Thymus (tissue), 11 donors: ENCODE results near the gene ZC3H8. TPM values are rescaled to one million over a fixed set of nuclear protein-coding genes. Genes with fewer than 3 reads are reported as not detected.

Experiments
- DNase-seq, 9 donors: peaks; one replicate each; pipeline ENCODE4 v3.0.0-alpha.2; 2013; ENCODE audit warnings: low spot score in 9 of 9, low read depth in 6 of 9, missing footprints in 1 of 9
- H3K27ac ChIP-seq, 2 donors: one replicate each; pipeline ENCODE4 v1.5.1; 2013; ENCODE audit warnings: control low read depth in 1 of 2, low read depth in 1 of 2, low read length in 1 of 2, mild to moderate bottlenecking in 1 of 2, moderate library complexity in 1 of 2
- H3K27me3 ChIP-seq, 2 donors: one replicate each; pipeline ENCODE4 v1.5.1; 2013; ENCODE audit warnings: low read length in 1 of 2; ENCODE audit not compliant: control insufficient read depth in 2 of 2, insufficient read depth in 1 of 2
- H3K36me3 ChIP-seq, 2 donors: one replicate each; pipeline ENCODE4 v1.5.1; 2013; ENCODE audit warnings: low read length in 1 of 2, mild to moderate bottlenecking in 1 of 2, moderate library complexity in 1 of 2; ENCODE audit not compliant: control insufficient read depth in 2 of 2, insufficient read depth in 2 of 2
- H3K4me1 ChIP-seq, 2 donors: one replicate each; pipeline ENCODE4 v1.5.1; 2013; ENCODE audit warnings: low read length in 2 of 2; ENCODE audit not compliant: control insufficient read depth in 2 of 2, insufficient read depth in 2 of 2
- H3K4me3 ChIP-seq, 2 donors: one replicate each; pipeline ENCODE4 v1.5.1; 2013; ENCODE audit warnings: low read length in 2 of 2, control low read depth in 1 of 2, mild to moderate bottlenecking in 1 of 2
- H3K9me3 ChIP-seq, 2 donors: one replicate each; pipeline ENCODE4 v1.5.1; 2013; ENCODE audit warnings: low read length in 1 of 2, mild to moderate bottlenecking in 1 of 2; ENCODE audit not compliant: control insufficient read depth in 2 of 2, insufficient read depth in 1 of 2
- WGBS: extraction: QIAGEN DNeasy Blood & Tissue Kit; methylation state at CpG from one replicate; pipeline ENCODE4 v1.1.7; 2013; 5-methylcytosine and 5-hydroxymethylcytosine counted together
- polyA plus RNA-seq: library from polyadenylated mRNA; stranded (reverse); fragments of 200-250 nt; gene quantifications from one replicate; pipeline ENCODE4 v1.2.3, GENCODE V29; 2013
- total RNA-seq: library from RNA; stranded (reverse); fragments of 120-200 nt; gene quantifications from one replicate; pipeline ENCODE4 v1.2.4, GENCODE V29; 2013
- donor health status: healthy.

Gene ZC3H8
- total and polyA plus RNA-seq, 2 donors: 13.5 to 15.6 TPM

DNA sequence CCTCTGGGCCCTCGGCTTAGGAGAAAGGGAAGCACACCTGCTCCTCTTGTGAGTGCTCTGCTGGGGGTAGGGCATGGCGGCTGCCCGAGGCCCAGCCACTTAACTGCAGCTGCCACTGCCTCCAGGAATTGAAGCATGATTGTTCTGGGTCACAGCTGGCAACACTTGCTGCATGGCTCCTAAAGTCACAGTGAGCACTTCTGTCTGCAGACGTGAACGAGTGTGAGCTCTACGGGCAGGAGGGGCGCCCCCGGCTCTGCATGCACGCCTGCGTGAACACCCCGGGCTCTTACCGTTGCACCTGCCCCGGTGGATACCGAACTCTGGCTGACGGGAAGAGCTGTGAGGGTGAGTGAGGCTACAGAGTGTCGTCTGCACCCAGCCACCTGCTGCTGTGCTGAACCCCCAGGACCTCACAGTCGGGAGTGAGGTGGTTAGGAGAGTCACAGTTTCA, 72.2 kb downstream of the ZC3H8 start:
- Histone ChIP-seq H3K9me3 (peaks cover 0 to 21% of the 10 kb centered on the region in 2 donors), H3K27me3 (peaks cover 0 to 8% of the 10 kb centered on the region in 2 donors), H3K4me3 (peak overlapping the region in 1 of 2 donors; percentile 26), H3K36me3 (peaks cover 0 to 3% of the 10 kb centered on the region in 2 donors), H3K4me1 (peaks cover 32 to 56% of the 10 kb centered on the region in 2 donors), H3K27ac (peak overlapping the region; percentile 5 to 89)
- WGBS: 5% methylated on average over 17 of the region's 17 CpGs
- peak; percentile 65 to 94 (median 83) for DNase-seq

DNA sequence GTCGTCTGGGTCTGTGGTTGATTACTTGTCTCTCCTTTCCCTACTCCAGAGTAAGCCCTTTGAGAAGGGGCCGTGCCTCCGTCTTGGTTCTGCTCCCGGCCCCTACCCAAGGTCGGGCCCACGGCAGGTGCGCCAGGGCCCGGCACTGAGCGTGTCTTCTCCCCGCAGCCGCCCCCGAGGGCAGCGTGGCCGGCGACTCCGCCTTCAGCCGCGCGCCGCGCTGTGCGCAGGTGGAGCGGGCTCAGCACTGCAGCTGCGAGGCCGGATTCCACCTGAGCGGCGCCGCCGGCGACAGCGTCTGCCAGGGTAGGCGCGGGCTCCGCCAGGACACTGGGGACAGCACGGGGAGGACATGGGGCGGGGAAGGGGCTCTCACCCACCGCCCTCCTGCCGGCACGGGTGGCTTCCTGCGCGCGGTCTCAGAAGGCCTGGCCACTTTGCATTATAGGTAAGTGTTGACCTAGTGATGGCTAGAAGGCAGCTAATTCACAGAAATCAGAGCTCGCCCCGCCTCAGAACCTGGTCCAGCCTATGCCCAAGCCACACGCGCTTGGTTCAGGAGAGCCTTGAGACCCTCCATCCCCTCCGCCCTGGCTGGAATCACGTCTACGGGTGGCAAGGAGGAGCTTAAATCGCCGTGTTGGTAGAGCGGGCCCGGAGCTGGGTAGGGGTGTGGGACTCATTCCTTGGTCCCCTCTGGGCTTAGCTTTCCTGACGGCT, 73.1 kb downstream of the ZC3H8 start:
- Histone ChIP-seq H3K36me3 (no peaks in the 10 kb centered on the region), H3K4me1 (peaks cover 23 to 48% of the 10 kb centered on the region in 2 donors), H3K9me3 (peaks cover 0 to 12% of the 10 kb centered on the region in 2 donors), H3K27me3 (peaks cover 0 to 8% of the 10 kb centered on the region in 2 donors), H3K27ac (peak overlapping the region; percentile 5 to 89), H3K4me3 (peak overlapping the region; percentile 11 to 26)
- 30% methylated on average over 54 of the region's 54 CpGs for WGBS
- DNase-seq: peak in 6 of 9 donors; percentile 52 to 78 (median 57)

DNA sequence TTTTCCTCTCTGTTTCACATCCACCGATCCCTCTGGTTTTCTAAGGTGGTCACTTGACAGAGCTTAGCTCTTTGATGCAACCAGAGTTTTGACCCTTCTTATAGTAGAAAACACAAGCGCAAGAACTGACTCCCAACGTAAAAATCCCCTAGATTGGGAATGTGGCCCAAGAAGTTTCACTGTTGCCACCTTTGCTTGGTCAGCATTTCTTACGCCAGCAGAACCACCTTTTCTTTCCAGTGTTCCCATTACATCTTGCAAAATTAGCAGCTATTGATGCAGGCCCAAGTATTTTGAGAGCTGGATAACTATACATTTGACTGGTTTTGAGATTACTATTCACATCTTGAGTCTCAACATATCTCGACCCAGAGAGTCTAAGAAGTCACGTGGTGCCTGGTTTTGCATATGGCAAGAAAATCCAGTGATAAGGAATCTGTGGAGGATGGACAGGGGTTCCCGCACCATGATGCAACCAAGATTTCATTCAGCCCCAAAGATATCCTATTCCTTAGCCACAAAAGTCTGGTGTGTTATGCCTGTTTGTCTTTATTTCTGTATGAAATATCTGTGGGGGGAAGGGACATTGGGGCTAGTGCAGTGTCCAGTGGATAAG, 78.8 kb downstream of the ZC3H8 start:
- Histone ChIP-seq H3K9me3 (no peaks in the 10 kb centered on the region), H3K36me3 (no peaks in the 10 kb centered on the region), H3K27ac (no peak overlapping the region), H3K4me3 (no peak overlapping the region), H3K4me1 (peaks cover 0 to 2% of the 10 kb centered on the region in 2 donors), H3K27me3 (no peaks in the 10 kb centered on the region)
- DNase-seq: no peak
- WGBS: over 99% methylated on average over 7 of the region's 7 CpGs

DNA sequence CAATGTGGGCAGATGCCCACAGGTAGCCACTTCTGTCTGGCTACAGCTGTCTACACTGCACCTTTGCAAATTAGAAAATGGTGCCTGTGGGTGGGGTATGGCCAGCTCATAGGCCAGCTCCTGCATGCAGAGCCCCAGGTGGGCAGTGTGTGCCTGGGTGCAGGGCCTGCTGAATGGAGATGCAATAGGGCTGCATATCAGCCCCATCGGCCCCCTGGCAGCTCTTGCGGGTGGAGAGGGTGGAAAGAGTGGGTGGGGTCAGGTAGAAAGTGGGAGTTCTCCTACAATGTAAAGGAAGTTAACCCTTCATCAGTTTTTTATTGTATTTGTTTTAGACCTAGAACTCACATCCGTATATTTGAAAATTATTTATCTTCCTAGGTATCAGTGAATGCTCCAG, 79.5 kb downstream of the ZC3H8 start:
- DNase-seq: no peak

DNA sequence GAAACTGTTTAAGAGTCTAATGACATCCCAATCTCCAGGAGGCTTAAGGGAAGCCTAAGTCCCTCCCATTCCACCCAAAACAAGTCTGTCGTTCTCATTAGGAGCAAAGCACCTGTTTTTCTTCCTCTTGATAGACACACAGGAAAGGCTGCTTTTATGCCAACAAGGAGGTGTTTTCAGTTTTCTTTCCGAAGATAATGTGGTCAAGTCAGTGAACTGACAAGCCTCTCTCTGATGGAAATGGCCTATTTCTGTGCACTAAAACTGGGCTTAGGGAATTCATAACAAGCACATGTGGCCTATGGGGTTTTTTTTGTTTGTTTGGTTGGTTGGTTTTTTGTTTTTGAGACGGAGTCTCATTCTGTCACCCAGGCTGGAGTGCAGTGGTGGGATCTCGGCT, 80.5 kb downstream of the ZC3H8 start:
- Histone ChIP-seq H3K9me3 (no peaks in the 10 kb centered on the region), H3K4me3 (no peak overlapping the region), H3K4me1 (peaks cover 0 to 2% of the 10 kb centered on the region in 2 donors), H3K36me3 (no peaks in the 10 kb centered on the region), H3K27ac (no peak overlapping the region), H3K27me3 (no peaks in the 10 kb centered on the region)
- DNase-seq: no peak
- WGBS: 76% methylated on average over 4 of the region's 4 CpGs

More for the DNA sequence above, 79.5 kb downstream of the ZC3H8 start:
- peaks cover 0 to 2% of the 10 kb centered on the region in 2 donors for H3K4me1 ChIP-seq
- no peak overlapping the region for H3K4me3 ChIP-seq
- 96% methylated on average over 3 of the region's 3 CpGs for WGBS
- H3K27me3 ChIP-seq: no peaks in the 10 kb centered on the region
- H3K27ac ChIP-seq: no peak overlapping the region
- H3K36me3 ChIP-seq: no peaks in the 10 kb centered on the region
- no peaks in the 10 kb centered on the region for H3K9me3 ChIP-seq

DNA sequence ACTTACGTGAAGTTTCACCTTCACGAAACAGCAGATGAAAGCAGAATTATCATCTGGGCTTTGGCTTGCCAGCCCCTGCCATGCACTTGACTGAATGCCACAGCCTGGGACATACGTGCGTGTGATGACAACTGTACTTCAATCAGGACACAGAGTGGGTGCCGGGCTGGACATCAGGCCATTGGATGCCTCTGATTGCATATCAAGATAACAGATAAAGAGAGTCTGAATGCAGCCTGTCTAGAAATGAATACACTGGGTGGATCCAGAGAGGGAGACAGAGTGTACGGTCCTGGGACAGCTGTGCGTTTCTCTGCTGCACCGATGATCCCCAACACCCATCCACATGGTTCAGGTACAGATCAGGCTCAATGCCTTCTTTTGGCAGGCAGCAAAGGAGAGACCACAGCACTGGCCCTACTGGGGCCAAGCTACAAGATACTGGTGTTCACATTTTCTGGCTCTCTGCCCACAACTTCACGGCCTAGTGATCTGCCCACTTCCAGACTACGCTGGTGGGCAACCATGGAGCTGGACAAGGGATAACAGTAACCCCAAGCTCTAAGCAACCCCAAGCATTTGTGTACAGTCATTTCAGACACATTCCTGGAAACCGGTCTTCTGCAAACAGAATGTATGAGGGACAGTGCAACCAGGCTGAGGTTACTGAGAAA, 81.1 kb downstream of the ZC3H8 start:
- Histone ChIP-seq H3K27me3 (no peaks in the 10 kb centered on the region), H3K27ac (no peak overlapping the region), H3K4me1 (peaks cover 0 to 2% of the 10 kb centered on the region in 2 donors), H3K9me3 (no peaks in the 10 kb centered on the region), H3K36me3 (no peaks in the 10 kb centered on the region), H3K4me3 (no peak overlapping the region)
- no peak for DNase-seq
- WGBS: 93% methylated on average over 11 of the region's 11 CpGs

DNA sequence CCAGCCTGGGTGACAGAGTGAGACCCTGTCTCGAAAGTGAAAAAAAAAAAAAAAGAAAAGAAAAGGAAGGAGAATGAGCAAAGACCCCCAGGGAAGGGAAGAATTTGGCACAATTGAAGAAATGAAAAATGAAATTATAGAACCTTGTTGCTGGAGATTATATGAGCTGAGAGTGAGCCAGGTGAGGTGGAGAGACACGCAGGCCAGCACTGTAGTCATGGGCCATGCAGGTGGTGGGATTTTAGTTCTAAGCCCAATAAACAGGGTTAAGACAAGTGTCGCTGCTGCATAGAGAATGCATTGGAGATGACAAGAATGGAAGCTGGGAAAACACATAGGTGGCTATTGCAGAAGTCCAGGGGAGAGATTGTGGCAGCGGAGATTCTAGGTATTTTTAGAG, 84.3 kb downstream of the ZC3H8 start:
- Histone ChIP-seq H3K4me3 (no peak overlapping the region), H3K36me3 (no peaks in the 10 kb centered on the region), H3K27ac (no peak overlapping the region), H3K4me1 (peaks cover 0 to 10% of the 10 kb centered on the region in 2 donors), H3K27me3 (no peaks in the 10 kb centered on the region), H3K9me3 (no peaks in the 10 kb centered on the region)
- WGBS: 97% methylated on average over 4 of the region's 4 CpGs
- DNase-seq: no peak

DNA sequence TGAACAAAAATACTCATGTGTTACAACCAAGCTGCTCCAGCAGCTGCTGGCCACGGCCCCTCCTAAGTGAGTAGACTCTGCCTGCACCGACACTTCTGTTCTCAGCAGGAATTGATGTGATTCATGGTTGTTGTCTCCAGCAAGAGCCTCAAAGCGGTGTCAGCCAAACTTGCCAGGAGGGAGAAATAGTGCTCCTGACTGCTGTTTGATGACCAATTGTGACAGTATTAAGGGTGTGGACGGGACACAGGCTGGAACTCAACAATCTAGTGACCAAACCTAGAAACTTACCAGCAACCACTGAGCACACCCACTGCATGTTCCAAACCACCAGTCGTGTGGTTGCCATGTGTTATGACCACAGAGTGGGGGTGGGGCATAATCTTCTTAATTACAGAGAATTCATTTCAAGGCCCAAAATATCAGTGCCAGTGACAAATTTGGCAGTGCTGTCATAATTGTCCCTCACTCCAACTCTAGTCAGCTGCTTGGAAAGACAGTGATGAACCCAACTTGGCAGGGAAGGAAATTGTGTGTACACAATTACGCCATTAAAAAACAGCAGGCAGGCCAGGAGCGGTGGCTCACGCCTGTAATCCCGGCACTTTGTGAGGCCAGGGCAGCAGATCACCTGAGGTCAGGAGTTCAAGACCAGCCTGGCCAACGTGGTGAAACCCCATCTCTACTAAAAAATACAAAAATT, 86.3 kb downstream of the ZC3H8 start:
- no peak overlapping the region for H3K4me3 ChIP-seq
- 90% methylated on average over 10 of the region's 10 CpGs for WGBS
- peaks cover 0 to 7% of the 10 kb centered on the region in 2 donors for H3K4me1 ChIP-seq
- H3K9me3 ChIP-seq: no peaks in the 10 kb centered on the region
- H3K36me3 ChIP-seq: no peaks in the 10 kb centered on the region
- H3K27me3 ChIP-seq: no peaks in the 10 kb centered on the region
- no peak for DNase-seq
- H3K27ac ChIP-seq: no peak overlapping the region
